SU-DHL-6 (cell line): ENCODE measurements around the gene PTK6.

ENCODE experiments used
- H2AFZ ChIP-seq: fragments of 200-600 bp; sonication (generic); 2 replicates; pipeline ENCODE4 v1.6.1; 2014; ENCODE audit warnings: low read depth, mild to moderate bottlenecking, moderate library complexity, mixed read lengths, antibody characterized with exemption, low read length; ENCODE audit not compliant: severe bottlenecking
- H3F3A ChIP-seq: fragments of 200-600 bp; shearing (Covaris generic); 2 replicates; pipeline ENCODE4 v1.6.0; 2016; ENCODE audit warnings: antibody characterized with exemption, mild to moderate bottlenecking; ENCODE audit not compliant: insufficient read depth
- H3K27ac ChIP-seq: fragments of 200-600 bp; sonication (generic); 2 replicates; pipeline ENCODE4 v1.5.1; 2016; ENCODE audit warnings: low read depth, mild to moderate bottlenecking, low read length, moderate library complexity, mixed read lengths
- H3K27me3 ChIP-seq: fragments of 200-600 bp; sonication (generic), shearing (Covaris generic); 2 replicates; pipeline ENCODE4 v1.6.0; 2014; ENCODE audit warnings: mild to moderate bottlenecking, low read length
- H3K36me3 ChIP-seq: fragments of 200-600 bp; sonication (generic); 2 replicates; pipeline ENCODE4 v1.6.1; 2014; ENCODE audit warnings: mild to moderate bottlenecking, low read length, mixed read lengths
- H3K4me2 ChIP-seq: fragments of 300-600, 200-600 bp; shearing (Covaris generic), sonication (generic); 2 replicates; pipeline ENCODE4 v1.6.0; 2014; ENCODE audit warnings: low read length, low read depth, mild to moderate bottlenecking; ENCODE audit not compliant: poor library complexity, severe bottlenecking
- H3K4me3 ChIP-seq: fragments of 200-600 bp; sonication (generic); 2 replicates; pipeline ENCODE4 v1.5.1; 2014; ENCODE audit warnings: antibody characterized with exemption, low read length, mild to moderate bottlenecking, mixed read lengths; ENCODE audit not compliant: insufficient read depth, poor library complexity, severe bottlenecking
- H3K79me2 ChIP-seq: fragments of 200-600 bp; sonication (generic); 2 replicates; pipeline ENCODE4 v1.6.1; 2014; ENCODE audit warnings: mild to moderate bottlenecking, low read length, moderate library complexity; ENCODE audit not compliant: insufficient read depth
- H3K9ac ChIP-seq: fragments of 200-600 bp; sonication (generic); 2 replicates; pipeline ENCODE4 v1.7.0; 2014; ENCODE audit warnings: mild to moderate bottlenecking, low read length
- H3K9me2 ChIP-seq: fragments of 200-600 bp; sonication (generic); replicated peaks from 2 replicates; pipeline ENCODE4 v1.6.1; 2014; ENCODE audit warnings: low read length; ENCODE audit not compliant: insufficient read depth
- H3K9me3 ChIP-seq: fragments of 200-600 bp; sonication (generic); 2 replicates; pipeline ENCODE4 v1.6.1; 2014; ENCODE audit warnings: low read length, mixed read lengths; ENCODE audit not compliant: insufficient read depth
- H4K20me1 ChIP-seq: fragments of 200-600 bp; sonication (generic); 2 replicates; pipeline ENCODE4 v1.6.1; 2014; ENCODE audit warnings: low read depth, mild to moderate bottlenecking, antibody characterized with exemption, low read length, moderate library complexity, mixed read lengths
- CTCF ChIP-seq: fragments of 200-600 bp; sonication (generic); IDR thresholded peaks from one replicate; pipeline ENCODE4 v1.5.1; 2017; ENCODE audit warnings: antibody characterized with exemption, mild to moderate bottlenecking, low read length, moderate library complexity; ENCODE audit not compliant: insufficient read depth, poor library complexity, severe bottlenecking
- EZH2phosphoT487 ChIP-seq: fragments of 200-600 bp; sonication (generic), shearing (Covaris generic); conservative IDR thresholded peaks from 2 replicates; pipeline ENCODE4 v1.6.1; 2018; ENCODE audit warnings: mild to moderate bottlenecking, antibody characterized with exemption, low read length, moderate library complexity, mixed read lengths

The PTK6 gene

GRCh38 chr20:63543131-63543530 lies 6.0 kb upstream of the PTK6 start:
- Histone ChIP-seq H3F3A (no peaks in the 10 kb centered on the region), H3K4me3 (no peak overlapping the region), H4K20me1 (no peaks in the 10 kb centered on the region; the same call in 1 of the 2 replicates), H3K36me3 (no peaks in the 10 kb centered on the region), H3K9ac (no peak overlapping the region), H3K27ac (no peak overlapping the region), H3K79me2 (no peaks in the 10 kb centered on the region), H3K9me3 (no peaks in the 10 kb centered on the region), H3K27me3 (no peaks in the 10 kb centered on the region), H2AFZ (no peak overlapping the region), H3K9me2 (no peaks in the 10 kb centered on the region), H3K4me2 (no peak overlapping the region)
- TF ChIP-seq EZH2phosphoT487 (no peak), CTCF (no peak)

DNA sequence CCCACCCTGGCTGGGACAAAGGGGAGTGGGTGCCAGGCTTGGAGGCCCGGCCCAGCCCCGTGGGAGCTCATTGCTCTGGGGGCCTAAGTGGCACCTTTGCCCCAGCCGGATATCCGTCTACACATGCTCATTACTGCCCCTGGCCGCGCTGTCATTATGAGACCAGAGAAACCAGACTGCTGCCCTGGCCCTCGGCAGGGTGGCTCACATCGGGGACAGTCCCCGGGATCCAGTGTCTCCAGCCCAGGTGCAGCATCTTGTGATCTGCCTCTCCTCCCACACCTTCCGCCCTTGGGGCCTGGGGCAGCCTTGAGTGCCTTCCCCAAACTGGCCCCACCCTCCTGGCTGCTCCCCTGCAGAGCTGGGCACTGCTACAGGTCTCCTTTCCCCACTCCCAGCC lies 5.5 kb upstream of the PTK6 start:
- Histone ChIP-seq H3F3A (no peaks in the 10 kb centered on the region), H3K9ac (no peak overlapping the region), H2AFZ (no peak overlapping the region), H3K9me3 (no peaks in the 10 kb centered on the region), H3K79me2 (no peaks in the 10 kb centered on the region), H3K9me2 (no peaks in the 10 kb centered on the region), H3K27ac (no peak overlapping the region), H3K4me3 (no peak overlapping the region), H4K20me1 (no peaks in the 10 kb centered on the region), H3K36me3 (no peaks in the 10 kb centered on the region), H3K27me3 (no peaks in the 10 kb centered on the region), H3K4me2 (no peak overlapping the region)
- no peak for TF ChIP-seq CTCF
- TF ChIP-seq EZH2phosphoT487, result no peak

GRCh38 chr20:63542031-63542559 lies 4.9 kb upstream of the PTK6 start:
- H3K27ac ChIP-seq, result no peak overlapping the region
- TF ChIP-seq CTCF (no peak), EZH2phosphoT487 (no peak)

More at GRCh38 chr20:63542031-63542559, 4.9 kb upstream of the PTK6 start:
- Histone ChIP-seq H3K27me3 (no peaks in the 10 kb centered on the region), H3F3A (no peaks in the 10 kb centered on the region), H3K79me2 (no peaks in the 10 kb centered on the region), H4K20me1 (no peaks in the 10 kb centered on the region), H3K9ac (no peak overlapping the region), H3K9me3 (no peaks in the 10 kb centered on the region), H2AFZ (no peak overlapping the region), H3K4me2 (no peak overlapping the region), H3K36me3 (no peaks in the 10 kb centered on the region), H3K9me2 (no peaks in the 10 kb centered on the region), H3K4me3 (no peak overlapping the region)
